H1 (cell line): ENCODE data around the gene DENND2A. TPM values are rescaled to one million over a fixed set of nuclear protein-coding genes. Genes with fewer than 3 reads are reported as not detected.

ENCODE experiments used
- CTCF ChIA-PET: fragments of 300-600 bp; sonication (Branson Sonifier 250); formaldehyde crosslinking; loops from one replicate; lab custom pipeline; 2021; ENCODE audit not compliant: partially characterized antibody; lab: Charles Lee
- POLR2A ChIA-PET: fragments of 300-600 bp; sonication (Branson Sonifier 250); formaldehyde crosslinking; loops from one replicate; lab custom pipeline; 2021; ENCODE audit warnings: inconsistent platforms; ENCODE audit not compliant: partially characterized antibody; lab: Charles Lee
- DNase-seq, 2 experiments: peaks; one replicate each; pipeline versions ENCODE4 v3.0.0 to v3.0.0-alpha.2; 2010 to 2022; ENCODE audit warnings: low spot score in 2 of 2, low read depth in 1 of 2, mixed read lengths in 1 of 2
- FAIRE-seq: peaks from 2 replicates; lab custom pipeline; 2011; peaks lifted over from hg19 to GRCh38; lab: Jason Lieb, UNC
- H2AFZ ChIP-seq: 2 replicates; pipeline ENCODE4 v1.8.1; 2012; ENCODE audit warnings: low read length, inconsistent platforms
- H2AK5ac ChIP-seq: 2 replicates; pipeline ENCODE4 v1.6.1; 2013; ENCODE audit warnings: low read depth, low read length
- H2BK120ac ChIP-seq: replicated peaks from 2 replicates; pipeline ENCODE3; 2013; ENCODE audit warnings: low read depth, low read length, inconsistent platforms
- H2BK12ac ChIP-seq: 2 replicates; pipeline ENCODE4 v1.6.1; 2013; ENCODE audit warnings: low read depth, low read length
- H2BK15ac ChIP-seq: 2 replicates; pipeline ENCODE4 v1.6.1; 2013; ENCODE audit warnings: low read length
- H2BK20ac ChIP-seq: 2 replicates; pipeline ENCODE4 v1.6.1; 2013; ENCODE audit warnings: low read length
- H2BK5ac ChIP-seq: 2 replicates; pipeline ENCODE4 v1.6.1; 2013; ENCODE audit warnings: low read depth, low read length
- H3K14ac ChIP-seq: 2 replicates; pipeline ENCODE4 v1.6.1; 2013; ENCODE audit warnings: inconsistent platforms; ENCODE audit not compliant: insufficient read length
- H3K18ac ChIP-seq: 2 replicates; pipeline ENCODE4 v1.6.1; 2013; ENCODE audit warnings: low read length; ENCODE audit errors: extremely low read depth
- H3K23ac ChIP-seq: 2 replicates; pipeline ENCODE4 v1.6.1; 2013; ENCODE audit warnings: inconsistent platforms; ENCODE audit not compliant: insufficient read length
- H3K23me2 ChIP-seq: 2 replicates; pipeline ENCODE4 v1.6.1; 2013; ENCODE audit warnings: low read depth, low read length
- H3K27ac ChIP-seq: 2 replicates; pipeline ENCODE4 v1.6.1; 2011; ENCODE audit warnings: low read depth, low read length, inconsistent platforms
- H3K27me3 ChIP-seq, 4 experiments: replicated peaks in 1 of 4; 1 replicate in 1 of 4; 2 replicates in 3 of 4; pipeline versions ENCODE4 v1.6.1 to v1.8.1; 2011 to 2013; ENCODE audit warnings: low read length in 3 of 4, mild to moderate bottlenecking in 3 of 4, inconsistent platforms in 2 of 4, mixed read lengths in 2 of 4, moderate library complexity in 1 of 4; ENCODE audit not compliant: control insufficient read depth in 3 of 4, insufficient read depth in 3 of 4; ENCODE audit errors: extremely low read depth in 1 of 4
- H3K36me3 ChIP-seq, 4 experiments: 2 replicates each; pipeline versions ENCODE4 v1.6.1 to v1.8.1; 2011 to 2013; ENCODE audit warnings: mild to moderate bottlenecking in 4 of 4, low read length in 3 of 4, moderate library complexity in 2 of 4, control low read depth in 1 of 4, inconsistent platforms in 1 of 4; ENCODE audit not compliant: insufficient read depth in 4 of 4, control insufficient read depth in 2 of 4
- H3K4ac ChIP-seq: replicated peaks from 2 replicates; pipeline ENCODE3; 2013; ENCODE audit warnings: low read length, low read depth, mixed read lengths, inconsistent platforms; ENCODE audit not compliant: insufficient read length
- H3K4me1 ChIP-seq, 4 experiments: replicated peaks in 1 of 4; 1 replicate in 1 of 4; 2 replicates in 3 of 4; pipeline versions ENCODE4 v1.6.1 to v1.8.1; 2011 to 2013; ENCODE audit warnings: low read length in 3 of 4, inconsistent platforms in 2 of 4, mixed read lengths in 1 of 4; ENCODE audit not compliant: insufficient read depth in 4 of 4, control insufficient read depth in 3 of 4
- H3K4me2 ChIP-seq, 2 experiments: 2 replicates each; pipeline versions ENCODE4 v1.6.1 to v1.8.1; 2011 to 2013; ENCODE audit warnings: low read depth in 2 of 2, low read length in 2 of 2, control low read depth in 1 of 2, inconsistent platforms in 1 of 2, mild to moderate bottlenecking in 1 of 2; ENCODE audit not compliant: insufficient read depth in 1 of 2
- H3K4me3 ChIP-seq, 4 experiments: fragments of 200-600, 300-600 bp in 1 of 4; sonication (generic), shearing (Covaris generic), sonication (Bioruptor Twin) in 1 of 4; 2 replicates each; pipeline versions ENCODE4 v1.5.1 to v1.8.1; 2011 to 2016; ENCODE audit warnings: low read length in 4 of 4, low read depth in 3 of 4, control low read depth in 2 of 4, inconsistent platforms in 2 of 4, mild to moderate bottlenecking in 2 of 4, mixed read lengths in 1 of 4, moderate library complexity in 1 of 4; ENCODE audit not compliant: insufficient read depth in 2 of 4; ENCODE audit errors: extremely low read depth in 1 of 4
- H3K56ac ChIP-seq: replicated peaks from 2 replicates; pipeline ENCODE3; 2013; ENCODE audit warnings: low read depth, mild to moderate bottlenecking, mixed read lengths, low read length, inconsistent platforms; ENCODE audit not compliant: insufficient read length
- H3K79me1 ChIP-seq: 2 replicates; pipeline ENCODE4 v1.6.1; 2013; ENCODE audit warnings: low read depth, low read length, control low read depth
- H3K79me2 ChIP-seq, 2 experiments: 2 replicates each; pipeline versions ENCODE4 v1.6.1 to v1.8.1; 2012 to 2013; ENCODE audit warnings: low read length in 2 of 2, mild to moderate bottlenecking in 2 of 2, inconsistent platforms in 1 of 2; ENCODE audit not compliant: insufficient read depth in 2 of 2, control insufficient read depth in 1 of 2
- H3K9ac ChIP-seq, 4 experiments: replicated peaks in 1 of 4; 1 replicate in 1 of 4; 2 replicates in 3 of 4; pipeline versions ENCODE4 v1.6.1 to v1.8.1; 2011 to 2013; ENCODE audit warnings: low read depth in 3 of 4, low read length in 3 of 4, control low read depth in 2 of 4, mild to moderate bottlenecking in 2 of 4, moderate library complexity in 2 of 4, inconsistent platforms in 1 of 4; ENCODE audit errors: extremely low read depth in 1 of 4
- H3K9me3 ChIP-seq, 2 experiments: 2 replicates each; pipeline versions ENCODE4 v1.6.1 to v1.8.1; 2012 to 2013; ENCODE audit warnings: mild to moderate bottlenecking in 2 of 2, moderate library complexity in 2 of 2, control low read depth in 1 of 2, inconsistent platforms in 1 of 2, low read depth in 1 of 2, low read length in 1 of 2, mixed read lengths in 1 of 2; ENCODE audit not compliant: insufficient read depth in 2 of 2
- H4K20me1 ChIP-seq, 2 experiments: replicated peaks in 1 of 2; 2 replicates each; pipeline versions ENCODE3 to v1.8.1; 2011 to 2013; ENCODE audit warnings: inconsistent platforms in 2 of 2, low read length in 2 of 2, mild to moderate bottlenecking in 1 of 2; ENCODE audit not compliant: insufficient read depth in 2 of 2, control insufficient read depth in 1 of 2
- H4K5ac ChIP-seq: 2 replicates; pipeline ENCODE4 v1.6.1; 2013; ENCODE audit warnings: low read length, low read depth, mixed read lengths, inconsistent platforms; ENCODE audit not compliant: insufficient read length
- H4K8ac ChIP-seq: 2 replicates; pipeline ENCODE4 v1.8.0; 2013; ENCODE audit warnings: mild to moderate bottlenecking, moderate library complexity, low read length, inconsistent platforms; ENCODE audit not compliant: insufficient read depth; ENCODE audit errors: extremely low read depth
- H4K91ac ChIP-seq: replicated peaks from 2 replicates; pipeline ENCODE3; 2013; ENCODE audit warnings: low read length, mixed read lengths, inconsistent platforms; ENCODE audit not compliant: insufficient read length
- KDM4A ChIP-seq: IDR thresholded peaks from one replicate; pipeline ENCODE4 v1.7.1; 2012; ENCODE audit warnings: low read depth, mild to moderate bottlenecking, moderate library complexity, low read length, inconsistent platforms; ENCODE audit not compliant: severe bottlenecking
- RAD21 ChIP-seq, 2 experiments: IDR thresholded peaks in 1 of 2; conservative IDR thresholded peaks in 1 of 2; 2 replicates each; pipeline ENCODE4 v1.6.1; 2011; ENCODE audit warnings: low read depth in 2 of 2, low read length in 2 of 2, improper control_type of control experiment in 1 of 2, inconsistent platforms in 1 of 2, mild to moderate bottlenecking in 1 of 2, moderate library complexity in 1 of 2
- SIN3A ChIP-seq, 2 experiments: IDR thresholded peaks in 1 of 2; conservative IDR thresholded peaks in 1 of 2; 2 replicates each; pipeline ENCODE4 v1.6.1; 2011 to 2012; ENCODE audit warnings: low read length in 2 of 2, improper control_type of control experiment in 1 of 2, low read depth in 1 of 2, mild to moderate bottlenecking in 1 of 2
- YY1 ChIP-seq: IDR thresholded peaks from 2 replicates; pipeline ENCODE4 v1.6.1; 2011; ENCODE audit warnings: low read depth, mild to moderate bottlenecking, low read length
- WGBS, 2 experiments: shearing (Covaris generic) in 1 of 2; methylation state at CpG; one replicate each; pipeline versions ENCODE4 v1.1.6 to v1.1.7; 2013 to 2015; ENCODE audit warnings: low lambda C conversion rate in 2 of 2, mixed read lengths in 2 of 2, inconsistent platforms in 1 of 2, low coverage in 1 of 2, missing lambda C conversion rate in 1 of 2; ENCODE audit not compliant: insufficient replicate concordance in 2 of 2, insufficient coverage in 1 of 2, insufficient read length in 1 of 2; ENCODE audit errors: extremely low coverage in 1 of 2, missing lambda C conversion rate in 1 of 2; 5-methylcytosine and 5-hydroxymethylcytosine counted together
- polyA plus RNA-seq, 7 experiments: library from polyadenylated mRNA; depleted of rRNA in 3 of 7; stranded (reverse) in 5 of 7; unstranded in 2 of 7; fragments of >200 nt in 5 of 7; fragments of 200-250 nt in 2 of 7; gene quantifications; 1 replicate in 5 of 7; 2 replicates in 1 of 7; 4 replicates in 1 of 7; pipeline versions ENCODE4 v1.2.1 to v1.2.3, GENCODE V29; 2011 to 2013; ENCODE audit warnings: missing spikeins in 2 of 7, mixed read lengths in 2 of 7
- total RNA-seq: library from RNA; stranded (reverse); fragmentation: NEBNext Ultra II Directional; extraction: Animal tissue kit (Norgen Biotek cat#: 25700); gene quantifications from 2 replicates; pipeline ENCODE4 v1.2.1, GENCODE V29; 2021
- TF ChIP-seq, protein P1 (sequence below), 3 experiments: IDR thresholded peaks; 1 replicate in 2 of 3; 2 replicates in 1 of 3; pipeline versions ENCODE4 v1.5.1 to v1.6.1; 2011; ENCODE audit warnings: low read length in 3 of 3, mild to moderate bottlenecking in 3 of 3, inconsistent platforms in 2 of 3, low read depth in 1 of 3, moderate library complexity in 1 of 3; ENCODE audit not compliant: insufficient read depth in 1 of 3; ENCODE audit errors: control extremely low read depth in 1 of 3

The DENND2A gene
- total and polyA plus RNA-seq, 2 of the 8 experiments (the other 6 are each of a cell fraction or from before 2014, with no cell fraction given), result 5.0 to 13.0 TPM

DNA sequence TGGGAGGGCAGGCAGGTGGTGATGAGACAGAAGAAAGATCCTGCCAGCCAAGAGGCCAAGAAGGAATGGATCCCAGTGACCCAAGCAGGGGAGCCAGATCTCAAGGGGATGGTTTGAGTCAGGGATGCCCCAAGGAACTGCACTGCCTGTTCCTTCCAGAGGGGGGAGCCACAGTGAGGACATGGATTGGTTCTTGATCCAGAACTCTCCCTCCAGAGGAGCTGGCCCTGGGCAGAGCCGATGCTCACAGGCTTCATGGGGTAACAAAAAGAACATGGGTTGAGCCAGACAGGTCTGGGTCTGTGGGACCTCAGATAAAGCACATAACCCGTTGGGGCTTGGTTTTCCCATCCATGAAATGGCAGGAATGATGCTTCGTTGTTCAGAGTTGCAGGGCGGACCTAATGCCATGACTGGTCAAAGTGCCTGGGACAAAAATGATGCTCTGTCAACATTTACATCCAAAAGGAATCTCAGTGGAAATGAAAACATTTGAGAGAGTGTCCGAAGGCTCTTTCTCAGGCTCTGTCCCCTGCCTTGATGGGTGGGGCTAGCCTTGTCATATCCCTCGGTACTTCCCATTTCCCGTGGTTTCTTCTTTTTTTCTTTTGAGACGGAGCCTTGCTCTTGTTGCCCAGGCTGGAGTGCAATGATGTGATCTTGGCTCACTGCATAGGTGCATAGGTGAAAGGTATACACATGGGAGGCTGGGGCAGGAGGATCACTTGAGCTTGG is 4.7 kb upstream of the DENND2A start:
- WGBS, 2 experiments, result 85% methylated on average over 8 of the region's 8 CpGs; no CpG with 5 or more reads in 1 of the 2 experiments
- Histone ChIP-seq H3K36me3 (no peaks in the 10 kb centered on the region), H3K23me2 (peaks cover 5% of the 10 kb centered on the region; the same call in 1 of the 2 replicates), H2AFZ (no peak overlapping the region), H4K8ac (no peak overlapping the region), H3K9ac (no peak overlapping the region), H2BK20ac (no peak overlapping the region), H3K18ac (no peak overlapping the region), H3K4ac (no peak overlapping the region), H3K4me2 (no peak overlapping the region), H3K56ac (no peak overlapping the region), H3K4me3 (no peak overlapping the region), H2BK120ac (no peak overlapping the region), H4K91ac (no peak overlapping the region), H3K4me1 (peaks cover 0 to 12% (median 10%) of the 10 kb centered on the region in 4 experiments; a peak in 6 of 7 replicates), H2BK12ac (0 out of 2 replicates have a peak overlapping the region, but pooled peaks have one; percentile 9), H3K79me1 (no peaks in the 10 kb centered on the region), H2BK5ac (no peak overlapping the region), H4K20me1 (no peaks in the 10 kb centered on the region), H3K27ac (no peak overlapping the region), H2AK5ac (no peak overlapping the region), H3K79me2 (no peaks in the 10 kb centered on the region), H3K9me3 (no peaks in the 10 kb centered on the region), H3K14ac (no peak overlapping the region), H3K27me3 (peaks cover 0 to 18% (median 10%) of the 10 kb centered on the region in 4 experiments; a peak in 5 of 7 replicates), H2BK15ac (0 out of 2 replicates have a peak overlapping the region, but pooled peaks have one; percentile 29), H3K23ac (no peak overlapping the region), H4K5ac (no peak overlapping the region)
- FAIRE-seq (peak; percentile 89), DNase-seq (peak in 1 of 2 experiments; percentile 91)
- ChIA-PET CTCF (interaction anchor here (0.6 to 19.9 kb wide), 25 partner anchors 9 to 195 kb away, joined by 3 to 322 read pairs (median 5); no protein-coding TSS in a partner anchor), POLR2A (interaction anchor here (1.0 kb wide), 1 partner anchor 20 kb away, joined by 5 read pairs; no protein-coding TSS in a partner anchor)
- TF ChIP-seq RAD21 (IDR thresholded peaks at IDR 0.05 in 1 of 2, conservative IDR thresholded peaks at IDR 0.05 in 1 of 2; ENCODE audit: low read depth in 2 of 2, low read length in 2 of 2) (peak; percentile 41 to 63), YY1 (0 out of 2 replicates have a peak, but pooled peaks have one; percentile 23), KDM4A (no peak), SIN3A (conservative IDR thresholded peaks at IDR 0.05 in 1 of 2, IDR thresholded peaks at IDR 0.05 in 1 of 2; ENCODE audit: low read depth in 1 of 2, low read length in 2 of 2) (no peak)
- TF ChIP-seq, protein P1, sequence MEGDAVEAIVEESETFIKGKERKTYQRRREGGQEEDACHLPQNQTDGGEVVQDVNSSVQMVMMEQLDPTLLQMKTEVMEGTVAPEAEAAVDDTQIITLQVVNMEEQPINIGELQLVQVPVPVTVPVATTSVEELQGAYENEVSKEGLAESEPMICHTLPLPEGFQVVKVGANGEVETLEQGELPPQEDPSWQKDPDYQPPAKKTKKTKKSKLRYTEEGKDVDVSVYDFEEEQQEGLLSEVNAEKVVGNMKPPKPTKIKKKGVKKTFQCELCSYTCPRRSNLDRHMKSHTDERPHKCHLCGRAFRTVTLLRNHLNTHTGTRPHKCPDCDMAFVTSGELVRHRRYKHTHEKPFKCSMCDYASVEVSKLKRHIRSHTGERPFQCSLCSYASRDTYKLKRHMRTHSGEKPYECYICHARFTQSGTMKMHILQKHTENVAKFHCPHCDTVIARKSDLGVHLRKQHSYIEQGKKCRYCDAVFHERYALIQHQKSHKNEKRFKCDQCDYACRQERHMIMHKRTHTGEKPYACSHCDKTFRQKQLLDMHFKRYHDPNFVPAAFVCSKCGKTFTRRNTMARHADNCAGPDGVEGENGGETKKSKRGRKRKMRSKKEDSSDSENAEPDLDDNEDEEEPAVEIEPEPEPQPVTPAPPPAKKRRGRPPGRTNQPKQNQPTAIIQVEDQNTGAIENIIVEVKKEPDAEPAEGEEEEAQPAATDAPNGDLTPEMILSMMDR (IDR thresholded peaks at IDR 0.05; ENCODE audit: control extremely low read depth in 1 of 3, insufficient read depth in 1 of 3, low read depth in 1 of 3, low read length in 3 of 3), result peak; percentile 76 to 92 (median 91)
